GM18499 (cell line): ENCODE measurements around the gene SNAP25.

ENCODE experiments used
- ATAC-seq: cut with Tn5 transposase; IDR thresholded peaks from one replicate; pipeline ENCODE4 v1.9.1; 2021; ENCODE audit warnings: moderate number of reproducible peaks; ENCODE audit not compliant: insufficient read depth, unreplicated experiment

The SNAP25 gene

DNA sequence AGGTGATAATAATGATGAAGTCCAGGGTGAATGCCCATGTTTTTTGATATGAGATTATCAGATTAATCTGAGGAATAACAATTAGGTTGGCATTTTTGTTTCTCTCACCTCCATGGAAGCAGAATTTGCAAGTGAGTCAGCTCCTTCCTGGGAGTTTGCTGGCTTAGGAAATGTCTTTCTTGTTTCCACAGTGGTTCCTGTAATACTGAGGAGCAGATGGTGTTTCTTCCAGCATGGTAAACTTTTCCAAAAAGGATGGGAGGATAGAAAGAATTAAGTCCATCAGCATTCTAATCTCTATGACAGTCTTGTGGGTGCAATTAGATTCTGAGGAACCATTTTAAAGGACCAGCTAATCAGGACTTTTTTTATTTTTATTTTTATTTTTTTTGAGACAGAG is 40.5 kb downstream of the SNAP25 start:
- no peak for ATAC-seq

DNA sequence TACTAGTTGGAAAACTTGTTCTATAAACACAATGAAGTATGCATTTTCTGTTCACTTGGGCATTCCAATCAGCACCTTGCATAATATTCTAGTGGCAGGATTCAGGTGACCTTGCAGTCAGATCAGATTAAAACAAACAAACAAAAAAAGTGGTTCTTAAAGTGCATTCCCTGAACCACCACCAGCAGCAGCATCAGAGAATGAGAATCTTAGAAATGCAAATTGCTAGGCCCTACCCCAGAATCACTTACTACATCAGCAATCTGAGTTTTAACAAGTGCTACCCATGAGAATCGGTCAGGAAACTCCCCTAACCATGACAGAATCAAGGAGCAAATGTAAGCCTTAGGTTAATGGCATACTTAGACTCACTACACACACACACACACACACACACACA is 41.7 kb downstream of the SNAP25 start:
- ATAC-seq = no peak

DNA sequence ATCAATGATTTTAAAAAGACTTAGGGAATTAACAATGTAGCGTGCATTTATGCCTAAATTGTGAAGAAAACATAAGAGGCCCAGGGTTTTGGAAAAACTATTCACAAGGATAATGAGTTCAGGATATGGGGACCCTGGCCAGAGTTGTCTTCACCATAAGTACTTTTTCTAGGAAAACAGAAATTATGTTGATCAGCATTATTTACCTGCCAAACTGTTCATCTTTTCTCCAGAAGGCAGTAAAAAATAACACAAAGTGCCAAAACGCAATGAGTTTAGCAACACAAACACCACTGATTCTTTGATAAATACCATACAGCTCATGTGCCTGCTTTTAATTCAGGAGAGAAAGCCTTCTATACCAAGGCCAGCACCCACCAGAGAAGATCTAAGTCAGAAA is 43.1 kb downstream of the SNAP25 start:
- ATAC-seq = no peak

DNA sequence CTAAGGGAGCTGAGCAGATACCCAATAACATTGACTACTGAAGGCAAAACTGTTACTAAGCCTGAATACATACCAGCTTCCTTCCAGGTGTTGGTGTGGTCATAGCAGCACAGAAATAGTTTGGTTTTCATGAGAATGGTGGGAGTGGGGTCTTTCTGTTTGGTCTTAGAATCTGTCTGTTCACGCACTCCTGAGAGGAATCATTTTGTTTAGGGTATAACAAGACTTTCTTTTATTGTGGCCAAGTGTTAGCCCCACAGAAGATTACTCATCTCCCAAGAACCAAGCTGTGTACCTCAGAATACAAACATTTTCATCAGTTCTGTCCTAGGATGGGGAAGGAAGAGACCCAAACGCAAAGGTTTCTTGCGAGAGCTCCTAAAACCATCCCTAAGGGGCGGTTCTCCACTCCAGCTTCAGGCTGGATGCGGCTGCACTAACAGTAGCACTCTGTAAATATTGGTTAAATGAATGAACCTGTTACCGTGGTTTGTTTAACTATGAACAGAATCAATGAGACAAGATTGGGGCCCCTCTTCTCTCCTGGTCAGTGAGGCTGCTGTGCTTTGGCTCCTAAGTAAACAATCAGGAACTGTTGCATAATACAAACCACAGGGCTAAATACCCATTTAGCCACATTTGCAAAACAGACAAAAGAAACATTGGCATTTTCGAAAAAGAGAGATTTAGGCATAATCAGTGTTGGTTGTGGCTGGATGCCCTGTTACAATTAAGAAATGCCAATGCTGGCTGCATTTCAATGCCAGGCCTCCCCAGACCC is 44.9 kb downstream of the SNAP25 start:
- no peak for ATAC-seq

DNA sequence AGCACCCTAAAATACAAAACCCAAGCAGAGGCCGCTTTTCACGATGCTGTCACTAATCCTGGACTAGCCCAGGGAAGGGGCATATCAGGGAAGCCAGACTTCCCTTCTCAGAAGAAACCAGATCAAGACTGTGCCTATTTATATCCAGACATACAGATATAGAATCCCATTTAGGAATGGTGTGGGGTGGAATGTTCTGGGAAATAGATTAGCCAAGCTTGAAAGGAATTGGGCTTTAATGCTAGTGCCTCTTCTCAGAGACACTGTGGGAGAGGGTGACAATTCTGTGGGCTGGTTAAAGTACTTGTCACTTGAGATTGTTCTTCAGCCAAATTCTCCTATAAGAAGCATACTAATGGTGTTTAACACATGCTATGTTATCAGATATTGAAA is 45.5 kb downstream of the SNAP25 start:
- ATAC-seq = no peak

DNA sequence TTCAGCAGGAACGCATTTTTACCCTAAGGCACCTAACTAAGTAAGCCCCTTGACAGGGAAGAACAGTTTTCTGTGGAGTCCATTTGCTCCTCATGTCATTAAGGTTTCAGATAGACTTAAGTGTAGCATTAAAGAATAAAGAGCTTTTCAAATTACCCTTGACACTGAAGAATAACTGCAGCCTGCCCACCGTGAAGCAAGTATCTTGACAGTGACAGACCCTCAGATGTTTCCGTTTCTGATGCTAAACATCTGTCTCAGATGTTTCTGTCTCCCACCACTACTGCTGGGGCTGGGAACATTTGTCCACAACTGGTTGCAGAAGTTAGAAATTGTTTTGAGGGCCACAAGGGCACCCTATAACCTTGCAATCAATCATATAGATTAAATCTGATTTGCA is 50.0 kb downstream of the SNAP25 start:
- no peak for ATAC-seq

DNA sequence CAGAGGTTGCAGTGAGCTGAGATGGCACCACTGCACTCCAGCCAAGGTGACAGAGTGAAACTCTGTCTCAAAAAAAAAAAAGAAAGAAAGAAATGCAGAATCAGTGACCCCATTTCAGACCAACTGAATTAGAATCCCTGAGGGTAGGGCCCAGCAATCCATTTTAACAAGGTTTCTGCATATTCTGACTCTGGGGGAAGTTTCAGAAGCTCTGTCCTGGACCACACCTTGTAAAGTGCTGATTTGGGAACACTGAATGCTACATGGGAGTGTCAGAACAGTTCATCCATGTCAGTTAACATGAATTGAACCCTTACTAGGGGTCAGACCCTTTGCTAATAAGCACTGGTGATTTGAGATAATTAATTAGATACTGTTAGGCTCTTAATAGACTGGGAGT is 52.0 kb downstream of the SNAP25 start:
- ATAC-seq = no peak

DNA sequence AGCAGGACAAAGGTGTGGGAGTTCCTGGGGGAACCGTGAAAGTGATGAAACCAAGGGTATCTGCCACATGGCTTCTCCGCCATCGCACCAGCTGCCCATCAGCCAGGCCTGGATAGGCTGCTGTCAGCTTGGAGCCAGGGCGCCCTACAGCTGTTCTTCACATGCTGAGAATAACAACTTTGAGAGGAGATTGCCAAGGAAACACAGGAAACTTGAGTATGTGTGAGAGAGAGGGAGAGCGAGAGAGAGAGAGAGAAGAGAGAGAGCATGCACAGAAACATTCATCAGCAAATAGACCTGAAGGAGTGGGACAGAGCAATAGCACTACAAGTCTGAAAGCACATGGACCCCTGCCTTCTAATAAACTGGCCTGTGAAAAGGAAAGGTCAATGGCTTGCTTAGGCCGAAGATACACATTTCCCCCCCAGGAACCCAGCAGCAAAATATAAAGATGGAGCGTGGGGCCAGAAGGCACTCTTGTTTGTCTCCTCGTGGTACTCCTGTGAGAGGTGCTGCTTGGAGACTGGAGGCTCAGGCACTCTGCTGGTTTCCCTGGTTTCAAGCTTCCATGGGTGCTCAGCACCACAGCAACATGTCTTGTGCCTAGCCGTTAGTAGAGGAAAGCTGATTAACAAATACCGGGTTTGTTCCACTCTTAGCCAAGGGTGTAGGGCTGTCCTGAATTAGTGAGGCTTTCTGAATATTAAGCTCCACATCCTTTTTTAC is 53.0 kb downstream of the SNAP25 start:
- ATAC-seq = no peak

DNA sequence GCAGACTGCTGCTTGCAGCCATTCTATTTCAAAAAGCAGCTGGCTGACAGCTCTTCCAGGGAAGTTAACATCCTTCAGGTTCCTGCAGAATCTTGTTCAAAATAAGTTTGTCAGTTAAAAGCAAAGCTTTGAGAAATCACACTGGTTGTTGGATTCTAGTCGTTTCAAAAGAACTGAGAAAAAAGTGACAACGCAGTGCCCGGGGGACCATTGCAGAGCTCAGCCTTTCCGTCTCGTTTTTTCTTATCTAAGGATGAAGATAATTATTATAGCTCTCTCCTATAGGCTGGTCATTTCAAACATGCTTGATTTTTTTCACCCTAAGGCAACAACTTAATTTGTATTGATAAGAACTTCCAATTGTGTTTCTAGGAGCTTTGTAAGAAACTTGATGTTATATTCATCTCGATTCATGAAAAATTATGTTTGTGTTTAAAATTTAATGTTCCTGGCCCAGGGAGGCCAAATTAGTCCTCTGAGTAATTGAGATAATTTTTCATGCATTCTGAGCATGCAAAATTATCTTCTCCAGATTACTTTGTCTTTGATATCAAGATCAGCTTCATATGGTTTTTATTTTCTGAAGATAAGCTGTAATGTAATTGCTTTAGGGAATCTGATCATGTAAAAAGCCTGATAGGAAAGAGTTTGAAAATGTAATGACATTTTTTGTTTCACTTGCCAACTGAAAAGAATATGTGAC is 58.4 kb downstream of the SNAP25 start:
- no peak for ATAC-seq

DNA sequence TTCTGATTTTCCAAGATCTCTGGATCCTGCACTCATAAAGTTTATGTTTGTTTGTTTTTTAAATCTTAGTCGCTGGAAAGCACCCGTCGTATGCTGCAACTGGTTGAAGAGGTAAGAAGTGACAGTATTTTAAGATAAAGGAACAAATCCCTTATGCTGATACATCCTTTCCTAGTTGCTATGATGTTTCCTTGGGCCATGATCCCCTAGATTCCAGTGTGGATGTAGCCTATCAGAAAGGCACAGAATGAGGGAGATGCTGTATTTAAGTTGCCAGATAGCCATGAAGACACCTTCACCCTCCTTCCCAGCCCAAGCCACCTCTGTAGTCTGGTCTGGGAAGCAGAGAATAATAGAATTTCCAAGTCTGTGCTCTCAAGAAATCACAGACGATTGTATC is 59.0 kb downstream of the SNAP25 start:
- no peak for ATAC-seq

DNA sequence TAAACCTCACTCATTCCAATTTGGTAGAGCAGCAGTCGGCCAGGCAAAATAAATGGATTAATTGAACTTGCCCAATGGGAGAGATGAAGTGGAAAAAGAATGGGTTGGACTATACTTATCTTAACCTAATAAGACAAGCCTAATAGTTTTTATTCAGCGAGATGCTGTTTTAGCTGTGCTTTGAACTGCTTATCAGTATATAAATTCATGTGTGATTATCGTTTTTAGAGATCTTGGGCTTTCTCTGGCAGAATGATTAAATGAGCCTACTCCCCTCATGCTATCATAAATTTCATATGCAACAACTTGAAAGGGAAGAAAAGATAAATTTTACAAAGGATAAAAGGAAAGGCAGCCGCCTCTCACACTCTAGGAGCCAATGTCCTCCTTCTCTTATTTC is 59.8 kb downstream of the SNAP25 start:
- ATAC-seq = no peak

DNA sequence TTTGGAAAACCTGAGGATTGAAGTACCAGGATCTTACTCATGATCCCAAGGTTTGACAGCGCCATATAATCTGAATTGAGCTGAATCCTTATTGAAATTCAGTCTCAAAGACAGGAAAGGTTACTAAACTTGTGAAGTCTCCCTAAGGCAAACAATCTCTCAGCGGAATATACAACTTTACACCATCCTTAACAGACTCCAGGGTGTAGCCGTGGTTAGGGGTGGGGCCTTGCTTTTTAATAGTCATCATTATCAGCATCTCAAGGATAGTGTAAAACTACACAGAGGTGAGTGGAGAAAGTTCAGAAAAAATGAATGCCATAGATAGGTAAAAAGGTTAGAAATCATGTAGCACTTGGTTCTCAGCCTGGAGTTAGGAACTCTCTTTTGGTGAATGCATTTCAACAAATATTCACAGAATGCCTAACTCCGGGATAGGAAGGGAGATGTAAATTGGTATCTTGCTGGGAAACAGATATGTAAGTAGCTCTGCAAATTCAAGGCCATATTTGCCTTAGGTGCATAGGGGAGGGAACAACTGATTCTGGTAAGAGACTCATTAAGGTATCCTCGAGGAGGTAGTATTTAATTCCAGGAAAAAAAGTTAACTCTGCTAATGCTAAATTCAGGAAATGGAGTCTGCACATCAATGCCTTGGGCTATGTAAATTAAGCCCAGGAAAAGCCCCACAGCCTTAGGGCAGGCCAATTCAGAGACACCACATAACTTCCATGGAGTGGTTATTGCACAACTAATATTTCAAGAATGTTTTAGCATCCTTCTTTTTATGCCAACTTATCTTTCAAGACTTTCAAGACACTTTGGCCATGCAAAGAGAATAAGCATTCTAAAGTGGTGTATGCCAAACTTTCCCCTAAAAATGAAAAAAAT is 61.6 kb downstream of the SNAP25 start:
- no peak for ATAC-seq

DNA sequence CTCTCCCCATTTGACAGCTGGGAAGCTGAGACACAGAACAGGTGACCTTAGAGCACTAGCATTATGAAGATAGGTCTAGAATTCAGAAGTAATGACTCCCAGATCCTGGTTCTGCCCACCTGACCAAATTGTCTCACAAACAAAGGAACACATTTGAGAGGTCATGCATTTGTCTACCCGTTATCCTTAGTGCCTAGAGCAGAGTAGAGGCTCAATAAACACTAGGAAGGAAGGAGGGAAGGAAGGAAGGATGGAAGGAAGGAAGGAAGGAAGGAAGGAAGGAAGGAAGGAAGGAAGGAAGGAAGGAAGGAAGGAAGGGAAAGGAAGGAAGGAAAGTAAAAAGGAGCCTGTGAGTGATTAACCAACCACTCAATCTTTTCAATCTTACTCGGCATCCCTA is 63.3 kb downstream of the SNAP25 start:
- no peak for ATAC-seq

DNA sequence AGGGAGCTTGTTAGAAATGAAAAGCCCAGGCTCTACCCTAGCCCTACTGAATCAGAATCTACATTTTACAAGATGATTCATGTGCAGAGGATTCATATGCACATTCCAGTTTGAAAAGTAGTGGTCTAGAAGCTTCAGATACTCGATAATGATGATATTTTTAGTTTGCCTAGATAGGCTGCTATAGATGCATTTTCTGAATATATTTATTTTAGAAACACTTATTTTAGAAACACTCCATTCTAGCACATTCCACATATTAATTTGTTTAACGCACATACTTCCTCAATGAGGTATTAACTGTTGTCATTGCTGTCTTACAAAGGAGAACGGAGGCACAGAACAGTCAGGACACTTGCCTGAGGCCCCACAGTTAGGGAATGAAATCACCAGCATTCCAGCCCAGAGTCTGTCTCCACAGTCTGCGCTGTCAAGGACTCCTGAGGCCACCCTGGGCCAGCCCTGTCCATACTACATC is 64.4 kb downstream of the SNAP25 start:
- no peak for ATAC-seq

DNA sequence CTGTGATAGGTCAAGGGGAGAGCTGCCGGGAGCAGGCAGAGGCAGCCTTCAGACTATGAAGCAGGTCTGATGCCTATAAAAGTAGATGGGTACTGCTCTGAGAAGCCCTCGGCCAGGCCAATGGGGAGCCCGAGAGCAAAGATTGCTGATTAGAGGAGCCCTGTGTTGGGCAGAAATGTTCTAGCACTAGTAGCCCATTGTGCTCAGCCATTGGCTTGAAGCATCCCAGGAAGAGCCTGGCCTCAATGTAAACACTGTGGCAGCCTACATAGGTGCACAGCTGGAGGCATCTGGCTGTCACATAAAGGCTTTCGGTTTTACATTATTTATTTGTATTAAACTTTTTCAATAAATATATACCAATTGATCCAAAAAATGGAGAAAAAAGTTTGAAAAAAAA is 67.7 kb downstream of the SNAP25 start:
- ATAC-seq = no peak

DNA sequence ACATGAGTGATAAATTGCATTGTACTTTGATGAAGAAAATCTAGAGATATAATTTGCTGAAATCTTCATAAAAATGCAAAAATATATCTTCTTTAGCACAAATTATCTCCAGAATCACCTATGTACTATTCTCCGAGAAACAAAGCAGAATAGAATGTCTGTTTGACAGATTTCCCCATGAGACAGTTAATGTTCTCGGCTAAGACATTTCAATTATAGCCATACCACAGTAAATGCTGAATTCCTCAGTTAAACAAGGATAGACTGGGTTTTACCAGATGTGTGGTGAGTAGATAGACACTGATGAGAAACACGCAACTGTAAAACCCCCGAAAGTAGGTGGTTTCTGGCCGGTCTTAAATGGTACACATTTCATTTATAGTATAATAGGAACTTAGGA is 69.8 kb downstream of the SNAP25 start:
- no peak for ATAC-seq

DNA sequence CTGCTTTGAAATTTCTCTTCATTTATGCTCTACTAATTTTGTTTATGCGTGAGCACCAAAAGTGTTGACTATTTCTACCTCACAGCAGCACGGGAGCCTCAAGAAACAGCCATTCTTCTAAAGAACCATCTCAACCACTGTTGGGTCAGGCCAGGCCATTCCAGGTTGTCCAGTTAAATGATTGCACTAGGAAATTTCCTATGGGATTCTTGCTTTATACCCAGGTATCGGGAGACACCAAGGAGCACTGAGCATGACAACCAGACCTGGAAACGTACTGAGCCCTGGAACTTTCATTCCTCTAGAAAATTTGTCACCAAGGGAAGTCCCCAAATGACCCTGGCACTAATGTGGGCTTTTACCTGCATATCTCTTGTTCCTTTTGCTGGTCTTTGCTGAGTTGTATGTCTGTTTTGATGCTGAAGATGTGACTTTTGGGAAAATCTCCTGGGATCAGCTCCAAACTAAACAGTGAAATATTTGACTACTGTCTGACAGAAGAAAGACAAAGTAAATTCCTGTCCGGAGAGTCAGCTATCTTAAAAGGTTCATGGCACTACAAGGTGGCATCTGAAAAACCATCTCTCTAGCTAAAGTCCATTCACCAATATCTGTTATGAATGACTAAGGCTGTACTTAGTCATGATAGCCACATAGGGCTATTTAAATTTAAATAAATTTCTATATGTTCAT is 70.5 kb downstream of the SNAP25 start:
- ATAC-seq = no peak

DNA sequence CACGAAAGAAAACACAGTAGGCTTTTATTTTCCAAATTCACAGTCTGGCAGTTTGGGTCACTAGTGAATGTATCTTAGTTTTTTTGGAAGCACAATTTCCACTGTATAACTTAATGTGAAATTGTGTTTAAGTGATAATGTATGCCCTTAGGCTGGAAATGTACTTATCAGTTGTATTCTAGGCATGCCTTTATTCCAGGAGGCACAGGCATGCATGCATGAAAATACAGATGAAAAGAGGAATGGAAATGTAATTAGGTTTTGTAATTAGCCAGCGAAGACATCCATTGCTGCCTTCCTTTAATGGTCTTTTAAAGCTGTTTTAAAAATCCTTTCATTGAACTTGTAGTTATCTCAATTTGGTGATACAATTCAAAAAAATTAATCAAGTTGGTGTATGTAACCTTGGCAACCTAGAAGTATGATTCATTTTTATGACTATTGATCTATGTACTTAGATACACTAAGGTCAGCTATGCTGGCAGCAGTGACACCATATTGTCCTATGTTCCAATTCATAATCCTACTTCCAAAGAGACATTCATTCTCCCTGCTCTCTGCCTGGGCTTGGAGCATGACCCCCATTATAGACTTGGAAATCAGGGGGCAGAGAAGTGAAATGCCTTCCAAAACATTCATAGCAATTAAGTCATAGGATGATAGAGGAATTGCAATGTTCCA is 73.1 kb downstream of the SNAP25 start:
- no peak for ATAC-seq

DNA sequence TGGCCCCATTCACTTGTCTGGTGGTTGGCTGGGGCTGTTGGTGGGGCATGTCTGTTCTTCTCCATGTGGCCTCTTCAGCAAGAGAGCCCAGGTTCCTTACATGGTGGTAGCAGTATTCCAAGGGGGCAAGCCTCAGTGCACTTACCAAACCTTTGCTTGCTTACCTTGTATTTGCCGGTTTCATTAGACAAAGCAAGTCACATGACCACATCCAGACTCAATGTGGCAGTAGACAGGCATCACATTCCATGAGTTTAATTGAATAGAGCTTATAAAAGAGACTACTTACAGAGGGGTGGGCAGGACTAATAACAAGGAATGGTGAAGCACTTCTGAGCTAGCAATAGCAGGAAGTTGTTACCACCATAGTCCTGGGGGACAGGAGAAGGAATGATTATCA is 78.6 kb downstream of the SNAP25 start:
- ATAC-seq = no peak
